Neural cell (in vitro differentiated cells): Measurements from ENCODE around the gene OBSL1. TPM values are rescaled to one million over a fixed set of nuclear protein-coding genes. Genes with fewer than 3 reads are reported as not detected.

Source experiments
- H2AFZ ChIP-seq: fragments of 200-600, 300-800 bp; sonication (generic), shearing (Covaris generic); 2 replicates; pipeline ENCODE4 v1.6.0; 2014; ENCODE audit warnings: low read depth, mild to moderate bottlenecking, antibody characterized with exemption, low read length, moderate library complexity
- H3F3A ChIP-seq: fragments of 200-600 bp; shearing (Covaris generic); 2 replicates; pipeline ENCODE4 v1.6.1; 2016; ENCODE audit warnings: mild to moderate bottlenecking, moderate library complexity, mixed read lengths, antibody characterized with exemption, low read length; ENCODE audit not compliant: insufficient read depth, poor library complexity, severe bottlenecking
- H3K27ac ChIP-seq: fragments of 200-600, 300-800 bp; sonication (generic), shearing (Covaris generic); 2 replicates; pipeline ENCODE4 v1.5.1; 2014; ENCODE audit warnings: mild to moderate bottlenecking, low read length, moderate library complexity
- H3K27me3 ChIP-seq: fragments of 300-800, 200-600 bp; sonication (generic), shearing (Covaris generic); 2 replicates; pipeline ENCODE4 v1.6.0; 2014; ENCODE audit warnings: mild to moderate bottlenecking, low read depth, low read length, moderate library complexity; ENCODE audit not compliant: insufficient read depth
- H3K36me3 ChIP-seq: fragments of 300-800, 200-600 bp; sonication (generic), shearing (Covaris generic); 2 replicates; pipeline ENCODE4 v1.5.1; 2014; ENCODE audit warnings: mild to moderate bottlenecking, antibody characterized with exemption, low read length, moderate library complexity; ENCODE audit not compliant: insufficient read depth
- H3K4me2 ChIP-seq: fragments of 300-800, 200-600 bp; sonication (generic), shearing (Covaris generic); 2 replicates; pipeline ENCODE4 v1.6.0; 2014; ENCODE audit warnings: mild to moderate bottlenecking, low read length
- H3K4me3 ChIP-seq: fragments of 300-800, 200-600 bp; sonication (generic), shearing (Covaris generic); 2 replicates; pipeline ENCODE4 v1.5.1; 2014; ENCODE audit warnings: mild to moderate bottlenecking, low read length, moderate library complexity
- H3K79me2 ChIP-seq: fragments of 200-600 bp; shearing (Covaris generic); replicated peaks from 2 replicates; pipeline ENCODE4 v1.6.0; 2014; ENCODE audit warnings: mild to moderate bottlenecking, low read length, moderate library complexity; ENCODE audit not compliant: insufficient read depth
- H3K9ac ChIP-seq: fragments of 300-800, 200-600 bp; sonication (generic), shearing (Covaris generic); 2 replicates; pipeline ENCODE4 v1.6.1; 2016; ENCODE audit warnings: mild to moderate bottlenecking, low read length, mixed read lengths
- H3K9me2 ChIP-seq: fragments of 200-600 bp; shearing (Covaris generic); 2 replicates; pipeline ENCODE4 v1.6.1; 2016; ENCODE audit warnings: mild to moderate bottlenecking, low read length, mixed read lengths; ENCODE audit not compliant: insufficient read depth
- H3K9me3 ChIP-seq: fragments of 200-600, 300-800 bp; sonication (generic), shearing (Covaris generic); 2 replicates; pipeline ENCODE4 v1.6.1; 2016; ENCODE audit warnings: mild to moderate bottlenecking, mixed run types, low read length, moderate library complexity, mixed read lengths
- H4K20me1 ChIP-seq: fragments of 200-600 bp; shearing (Covaris generic); 2 replicates; pipeline ENCODE4 v1.6.1; 2016; ENCODE audit warnings: mild to moderate bottlenecking, mixed run types; ENCODE audit not compliant: insufficient read depth
- EP300 ChIP-seq: fragments of 450-650 bp; conservative IDR thresholded peaks from 2 replicates; pipeline ENCODE4 v1.6.1; 2014; ENCODE audit warnings: antibody characterized with exemption, mild to moderate bottlenecking, moderate library complexity; ENCODE audit not compliant: poor library complexity, severe bottlenecking
- EZH2 ChIP-seq: fragments of 200-600, 300-800 bp; shearing (Covaris generic), sonication (generic); IDR thresholded peaks from 2 replicates; pipeline ENCODE4 v1.6.1; 2014; ENCODE audit warnings: antibody characterized with exemption, low read length, borderline replicate concordance, mild to moderate bottlenecking; ENCODE audit not compliant: insufficient read depth, poor library complexity, severe bottlenecking
- MXI1 ChIP-seq: fragments of 450-650 bp; conservative IDR thresholded peaks from 2 replicates; pipeline ENCODE4 v1.6.1; 2014; ENCODE audit warnings: antibody characterized with exemption, mild to moderate bottlenecking; ENCODE audit not compliant: poor library complexity, severe bottlenecking
- POLR2AphosphoS5 ChIP-seq: IDR thresholded peaks from 2 replicates; pipeline ENCODE4 v1.6.1; 2012
- RAD21 ChIP-seq: fragments of 450-650 bp; conservative IDR thresholded peaks from 2 replicates; pipeline ENCODE4 v1.6.1; 2014; ENCODE audit warnings: antibody characterized with exemption, mild to moderate bottlenecking, moderate library complexity
- SMC3 ChIP-seq: fragments of 450-650 bp; conservative IDR thresholded peaks from 2 replicates; pipeline ENCODE4 v1.6.1; 2014; ENCODE audit warnings: antibody characterized with exemption, mild to moderate bottlenecking, moderate library complexity; ENCODE audit not compliant: poor library complexity
- TAF1 ChIP-seq: IDR thresholded peaks from 2 replicates; pipeline ENCODE4 v1.6.1; 2012; ENCODE audit warnings: low read depth
- polyA plus RNA-seq: library from polyadenylated mRNA; depleted of rRNA; stranded (reverse); fragments of >200 nt; gene quantifications from 2 replicates; pipeline ENCODE4 v1.2.3, GENCODE V29; 2014
- TF ChIP-seq, protein P1 (sequence below): fragments of 450-650 bp; IDR thresholded peaks from 2 replicates; pipeline ENCODE4 v1.5.1; 2014; ENCODE audit warnings: antibody characterized with exemption, mild to moderate bottlenecking, moderate library complexity; ENCODE audit not compliant: poor library complexity, severe bottlenecking
- TF ChIP-seq, protein P2 (sequence below): IDR thresholded peaks from 2 replicates; pipeline ENCODE4 v1.6.1; 2012; ENCODE audit warnings: borderline replicate concordance

The OBSL1 gene
- polyA plus RNA-seq, 1 donor from 2014 or later = 59.7 TPM

GRCh38 chr2:219607931-219608330, 36.6 kb upstream of the OBSL1 start:
- Histone ChIP-seq H3K9me3 (no peaks in the 10 kb centered on the region), H3K9ac (no peak overlapping the region), H3K36me3 (no peaks in the 10 kb centered on the region), H3K79me2 (no peaks in the 10 kb centered on the region), H2AFZ (no peak overlapping the region), H3K9me2 (no peaks in the 10 kb centered on the region), H4K20me1 (no peaks in the 10 kb centered on the region), H3K27ac (no peak overlapping the region), H3K4me2 (no peak overlapping the region), H3K27me3 (no peaks in the 10 kb centered on the region), H3F3A (no peaks in the 10 kb centered on the region), H3K4me3 (no peak overlapping the region)
- TF ChIP-seq, protein P1, sequence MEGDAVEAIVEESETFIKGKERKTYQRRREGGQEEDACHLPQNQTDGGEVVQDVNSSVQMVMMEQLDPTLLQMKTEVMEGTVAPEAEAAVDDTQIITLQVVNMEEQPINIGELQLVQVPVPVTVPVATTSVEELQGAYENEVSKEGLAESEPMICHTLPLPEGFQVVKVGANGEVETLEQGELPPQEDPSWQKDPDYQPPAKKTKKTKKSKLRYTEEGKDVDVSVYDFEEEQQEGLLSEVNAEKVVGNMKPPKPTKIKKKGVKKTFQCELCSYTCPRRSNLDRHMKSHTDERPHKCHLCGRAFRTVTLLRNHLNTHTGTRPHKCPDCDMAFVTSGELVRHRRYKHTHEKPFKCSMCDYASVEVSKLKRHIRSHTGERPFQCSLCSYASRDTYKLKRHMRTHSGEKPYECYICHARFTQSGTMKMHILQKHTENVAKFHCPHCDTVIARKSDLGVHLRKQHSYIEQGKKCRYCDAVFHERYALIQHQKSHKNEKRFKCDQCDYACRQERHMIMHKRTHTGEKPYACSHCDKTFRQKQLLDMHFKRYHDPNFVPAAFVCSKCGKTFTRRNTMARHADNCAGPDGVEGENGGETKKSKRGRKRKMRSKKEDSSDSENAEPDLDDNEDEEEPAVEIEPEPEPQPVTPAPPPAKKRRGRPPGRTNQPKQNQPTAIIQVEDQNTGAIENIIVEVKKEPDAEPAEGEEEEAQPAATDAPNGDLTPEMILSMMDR = no peak
- no peak for TF ChIP-seq EP300
- TF ChIP-seq EZH2 = no peak
- no peak for TF ChIP-seq SMC3
- no peak for TF ChIP-seq RAD21
- no peak for TF ChIP-seq POLR2AphosphoS5
- no peak for TF ChIP-seq TAF1
- no peak for TF ChIP-seq MXI1
- TF ChIP-seq, protein P2, sequence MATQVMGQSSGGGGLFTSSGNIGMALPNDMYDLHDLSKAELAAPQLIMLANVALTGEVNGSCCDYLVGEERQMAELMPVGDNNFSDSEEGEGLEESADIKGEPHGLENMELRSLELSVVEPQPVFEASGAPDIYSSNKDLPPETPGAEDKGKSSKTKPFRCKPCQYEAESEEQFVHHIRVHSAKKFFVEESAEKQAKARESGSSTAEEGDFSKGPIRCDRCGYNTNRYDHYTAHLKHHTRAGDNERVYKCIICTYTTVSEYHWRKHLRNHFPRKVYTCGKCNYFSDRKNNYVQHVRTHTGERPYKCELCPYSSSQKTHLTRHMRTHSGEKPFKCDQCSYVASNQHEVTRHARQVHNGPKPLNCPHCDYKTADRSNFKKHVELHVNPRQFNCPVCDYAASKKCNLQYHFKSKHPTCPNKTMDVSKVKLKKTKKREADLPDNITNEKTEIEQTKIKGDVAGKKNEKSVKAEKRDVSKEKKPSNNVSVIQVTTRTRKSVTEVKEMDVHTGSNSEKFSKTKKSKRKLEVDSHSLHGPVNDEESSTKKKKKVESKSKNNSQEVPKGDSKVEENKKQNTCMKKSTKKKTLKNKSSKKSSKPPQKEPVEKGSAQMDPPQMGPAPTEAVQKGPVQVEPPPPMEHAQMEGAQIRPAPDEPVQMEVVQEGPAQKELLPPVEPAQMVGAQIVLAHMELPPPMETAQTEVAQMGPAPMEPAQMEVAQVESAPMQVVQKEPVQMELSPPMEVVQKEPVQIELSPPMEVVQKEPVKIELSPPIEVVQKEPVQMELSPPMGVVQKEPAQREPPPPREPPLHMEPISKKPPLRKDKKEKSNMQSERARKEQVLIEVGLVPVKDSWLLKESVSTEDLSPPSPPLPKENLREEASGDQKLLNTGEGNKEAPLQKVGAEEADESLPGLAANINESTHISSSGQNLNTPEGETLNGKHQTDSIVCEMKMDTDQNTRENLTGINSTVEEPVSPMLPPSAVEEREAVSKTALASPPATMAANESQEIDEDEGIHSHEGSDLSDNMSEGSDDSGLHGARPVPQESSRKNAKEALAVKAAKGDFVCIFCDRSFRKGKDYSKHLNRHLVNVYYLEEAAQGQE = no peak

GRCh38 chr2:219605607-219605954, 34.2 kb upstream of the OBSL1 start:
- H3K27ac ChIP-seq = no peak overlapping the region
- TF ChIP-seq RAD21 = no peak
- TF ChIP-seq, protein P2 = no peak
- TF ChIP-seq SMC3 = no peak
- no peak overlapping the region for H3K4me3 ChIP-seq
- no peaks in the 10 kb centered on the region for H3F3A ChIP-seq
- no peaks in the 10 kb centered on the region for H3K9me2 ChIP-seq
- H4K20me1 ChIP-seq = no peaks in the 10 kb centered on the region
- H3K9me3 ChIP-seq = no peaks in the 10 kb centered on the region
- H3K36me3 ChIP-seq = no peaks in the 10 kb centered on the region
- no peak overlapping the region for H3K9ac ChIP-seq
- H3K4me2 ChIP-seq = no peak overlapping the region
- no peaks in the 10 kb centered on the region for H3K79me2 ChIP-seq
- no peaks in the 10 kb centered on the region for H3K27me3 ChIP-seq
- no peak overlapping the region for H2AFZ ChIP-seq
